DMS 273 (cell line): ENCODE results near the gene WDR48.

Experiments
- DNase-seq: peaks from one replicate; lab custom pipeline; 2025; ENCODE audit not compliant: unreplicated experiment; lab: John Stamatoyannopoulos, UW

Gene WDR48

GRCh38 chr3:39063143-39063542, 11.3 kb downstream of the WDR48 start:
- DNase-seq = no peak

- DNase-seq = no peak
These were observed 12.8 kb downstream of the WDR48 start for GRCh38 chr3:39064646-39065045.

GRCh38 chr3:39065197-39065596, 13.4 kb downstream of the WDR48 start:
- DNase-seq = peak; percentile 51

- no peak for DNase-seq
These were observed 15.5 kb downstream of the WDR48 start for GRCh38 chr3:39067286-39067685.

GRCh38 chr3:39068556-39068955, 16.7 kb downstream of the WDR48 start:
- no peak for DNase-seq

GRCh38 chr3:39075910-39076309, 24.1 kb downstream of the WDR48 start:
- DNase-seq = no peak

GRCh38 chr3:39079530-39079929, 27.7 kb downstream of the WDR48 start:
- DNase-seq = no peak

GRCh38 chr3:39080026-39080425, 28.2 kb downstream of the WDR48 start:
- DNase-seq = no peak

GRCh38 chr3:39082666-39083313, 31.0 kb downstream of the WDR48 start:
- no peak for DNase-seq

GRCh38 chr3:39086144-39086543, 34.3 kb downstream of the WDR48 start:
- DNase-seq = no peak

- DNase-seq = no peak
These were observed 36.6 kb downstream of the WDR48 start for GRCh38 chr3:39088456-39088855.

GRCh38 chr3:39088889-39089288, 37.1 kb downstream of the WDR48 start:
- DNase-seq = no peak

- no peak for DNase-seq
These were observed 39.1 kb downstream of the WDR48 start for GRCh38 chr3:39090922-39091321.

- no peak for DNase-seq
These were observed 43.2 kb downstream of the WDR48 start for GRCh38 chr3:39094851-39095677.

GRCh38 chr3:39095778-39096177, 44.0 kb downstream of the WDR48 start:
- DNase-seq = no peak

GRCh38 chr3:39096775-39097174, 45.0 kb downstream of the WDR48 start:
- DNase-seq = no peak

- DNase-seq = no peak
These were observed 46.1 kb downstream of the WDR48 start for GRCh38 chr3:39097716-39098472.

GRCh38 chr3:39098473-39099000, 46.7 kb downstream of the WDR48 start:
- no peak for DNase-seq

GRCh38 chr3:39099242-39099641, 47.4 kb downstream of the WDR48 start:
- no peak for DNase-seq

GRCh38 chr3:39099738-39100499, 48.1 kb downstream of the WDR48 start:
- DNase-seq = no peak

GRCh38 chr3:39100500-39100886, 48.7 kb downstream of the WDR48 start:
- no peak for DNase-seq
